Measurements from ENCODE around the gene DEFB125. TPM values are rescaled to one million over a fixed set of nuclear protein-coding genes. Genes with fewer than 3 reads are reported as not detected.

The DEFB125 gene
- total RNA-seq (2022; extraction: Qiagen RNA extraction; ENCODE audit: low read depth): not detected in 5 replicates

GRCh38 chr20:87401-87800 is at the start of gene DEFB125:
TSS of gene DEFB125 (plus strand) at chr20:87672. CDS start at chr20:87710, 38 bp downstream.

GRCh38 chr20:142290-142689 is 54.8 kb downstream of the DEFB125 start, which contains the start of gene DEFB126:
TSS of gene DEFB126 (plus strand) at chr20:142590. CDS start at chr20:142629, 39 bp downstream.

Other genes starting within 250 kb of the DEFB125 start
- gene DEFB126, start 54.9 kb downstream of the DEFB125 start, total RNA-seq (2022; extraction: Qiagen RNA extraction; ENCODE audit: low read depth): not detected in 5 replicates
- not detected in 5 replicates for gene DEFB127, start 69.8 kb downstream of the DEFB125 start, total RNA-seq (2022; extraction: Qiagen RNA extraction; ENCODE audit: low read depth)
- gene DEFB128, start 102.0 kb downstream of the DEFB125 start, total RNA-seq (2022; extraction: Qiagen RNA extraction; ENCODE audit: low read depth): not detected in 5 replicates
- gene DEFB129, start 139.6 kb downstream of the DEFB125 start, total RNA-seq (2022; extraction: Qiagen RNA extraction; ENCODE audit: low read depth): not detected in 5 replicates
- not detected in 5 replicates for gene DEFB132, start 170.1 kb downstream of the DEFB125 start, total RNA-seq (2022; extraction: Qiagen RNA extraction; ENCODE audit: low read depth)
- 10.5 to 11.8 TPM (median 10.9 TPM) in 5 replicates for gene C20orf96, start 203.1 kb downstream of the DEFB125 start, total RNA-seq (2022; extraction: Qiagen RNA extraction; ENCODE audit: low read depth)
- 18.6 to 22.8 TPM (median 20.8 TPM) in 5 replicates for gene ZCCHC3, start 209.9 kb downstream of the DEFB125 start, total RNA-seq (2022; extraction: Qiagen RNA extraction; ENCODE audit: low read depth)
- 17.3 to 28.9 TPM (median 27.9 TPM) in 5 replicates for gene SOX12, start 237.9 kb downstream of the DEFB125 start, total RNA-seq (2022; extraction: Qiagen RNA extraction; ENCODE audit: low read depth)